NAMALWA (cell line): Measurements from ENCODE around the gene IKZF1.

Source experiments
- DNase-seq: peaks from one replicate; pipeline ENCODE4 v3.0.0-alpha.2; 2015; ENCODE audit warnings: low spot score

The IKZF1 gene

DNA sequence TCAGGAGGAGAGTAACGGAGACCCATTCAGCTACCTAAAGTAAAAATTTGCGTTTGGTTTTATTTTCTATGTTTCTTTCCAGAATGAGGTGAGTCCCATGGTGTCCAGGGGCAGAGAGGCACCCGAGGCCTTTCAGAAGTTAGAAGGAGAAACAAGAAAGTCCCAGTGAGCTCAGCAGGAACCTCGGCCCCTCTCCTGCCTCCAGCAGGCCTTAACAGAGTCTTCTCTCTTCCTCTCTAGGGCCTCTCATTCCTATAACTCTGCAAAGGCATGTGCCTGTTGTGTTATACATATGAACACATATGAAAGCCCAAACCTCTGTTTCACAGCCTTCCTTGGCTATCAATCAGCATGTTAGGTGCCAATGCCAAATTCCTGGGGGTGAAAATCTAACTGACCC, 20.8 kb upstream of the IKZF1 start:
- no peak for DNase-seq

DNA sequence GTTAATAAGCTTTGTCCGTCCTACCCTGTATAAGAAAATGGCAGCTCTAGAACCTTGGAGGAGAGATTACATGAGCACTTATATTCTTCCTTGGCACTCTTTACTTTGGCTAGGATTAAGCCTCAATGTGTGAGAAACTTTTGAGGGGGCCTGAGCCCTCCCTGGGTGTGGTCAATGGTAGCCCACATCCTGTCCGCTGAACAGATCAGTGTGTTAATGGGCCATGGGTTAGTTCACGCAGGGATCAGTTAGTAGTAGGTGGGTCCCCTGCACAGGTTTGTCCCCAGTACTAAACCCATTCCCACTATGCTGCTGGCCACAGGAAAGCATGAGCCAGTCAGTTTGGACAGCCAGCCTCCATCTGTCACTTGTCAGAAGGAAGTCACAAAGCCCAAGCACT, 20.2 kb upstream of the IKZF1 start:
- no peak for DNase-seq

DNA sequence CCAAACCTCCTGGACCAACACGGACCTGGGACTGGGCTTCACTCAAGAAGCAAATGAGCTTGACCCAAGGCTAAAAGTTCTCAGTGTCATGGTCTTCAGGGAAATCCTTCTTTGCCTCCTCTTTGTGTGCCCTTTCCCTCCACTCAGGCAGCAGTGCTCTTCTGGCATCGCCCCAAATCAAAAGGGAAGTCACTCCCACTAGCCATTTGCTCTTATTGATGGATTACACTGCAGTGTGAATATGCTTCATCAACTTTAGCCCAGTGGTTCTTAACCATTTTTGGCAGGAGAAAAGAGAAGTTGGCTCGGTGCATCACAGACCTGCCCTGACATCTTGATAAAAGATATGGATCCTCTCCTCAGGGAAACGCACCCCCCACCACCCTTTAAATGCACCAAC, 19.2 kb upstream of the IKZF1 start:
- no peak for DNase-seq

DNA sequence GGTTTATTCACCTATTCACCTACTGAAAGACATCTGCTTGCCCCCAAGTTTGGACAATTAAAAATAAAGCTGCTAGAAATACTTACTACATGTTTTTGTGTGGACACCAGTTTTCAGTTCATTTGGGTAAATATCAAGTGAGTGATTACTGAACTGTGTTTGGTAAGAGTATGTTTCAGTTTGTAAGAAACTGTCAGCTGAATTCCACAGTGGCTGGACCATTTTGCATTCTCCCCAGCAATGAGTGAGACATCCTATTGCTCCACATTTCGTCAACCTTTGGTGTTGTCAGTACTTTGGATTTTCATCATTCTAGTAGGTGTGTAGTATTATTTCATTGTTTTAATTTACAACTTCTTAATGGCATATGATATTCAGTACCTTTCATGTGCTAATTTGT, 17.4 kb upstream of the IKZF1 start:
- DNase-seq = no peak

DNA sequence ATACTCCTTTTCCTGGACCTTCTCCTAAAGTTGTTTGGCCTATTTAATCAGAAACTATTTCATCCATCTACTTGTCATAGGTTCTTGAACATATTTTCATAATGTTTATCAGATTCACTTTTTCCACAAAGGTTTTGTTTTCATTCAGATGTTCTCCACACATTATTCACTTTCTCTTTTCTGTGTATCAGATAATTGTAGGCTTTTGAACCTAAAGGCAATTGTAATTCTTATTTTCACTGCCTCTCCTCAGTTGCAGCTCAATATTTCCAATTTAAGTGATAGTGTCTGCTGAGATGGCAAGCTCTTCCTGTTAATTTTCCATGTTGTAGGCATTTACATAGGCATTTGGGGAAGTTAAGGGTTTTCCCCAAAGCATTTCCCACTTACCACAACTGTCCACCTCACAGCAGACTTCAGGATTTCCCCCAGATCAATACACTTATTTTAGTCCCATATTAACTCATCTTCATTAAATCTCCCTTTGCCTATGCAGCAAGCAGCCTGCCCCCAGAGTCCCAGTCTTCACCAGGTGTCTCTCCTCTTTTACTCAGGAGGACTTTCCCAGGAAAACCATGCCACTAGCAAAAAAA, 12.3 kb upstream of the IKZF1 start:
- no peak for DNase-seq

DNA sequence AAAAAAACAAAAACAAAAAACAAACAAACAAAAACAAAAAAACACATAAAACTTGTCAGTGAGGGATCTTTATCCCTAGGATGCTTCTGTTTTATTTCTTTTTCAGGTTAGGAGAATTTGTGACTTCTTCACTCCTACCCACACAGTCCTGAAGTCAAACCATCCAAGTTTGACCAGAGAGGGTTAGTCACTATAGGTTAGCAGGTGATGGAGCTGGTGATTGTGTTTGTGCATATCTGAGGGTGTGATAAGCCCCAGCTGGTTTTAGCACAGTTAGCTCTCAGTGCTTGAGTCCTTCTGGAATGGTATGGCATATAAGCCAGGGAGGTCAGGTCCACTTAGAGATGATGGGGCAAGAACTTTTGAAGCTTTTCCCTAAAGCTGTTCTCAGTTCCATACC, 11.8 kb upstream of the IKZF1 start:
- DNase-seq = no peak

DNA sequence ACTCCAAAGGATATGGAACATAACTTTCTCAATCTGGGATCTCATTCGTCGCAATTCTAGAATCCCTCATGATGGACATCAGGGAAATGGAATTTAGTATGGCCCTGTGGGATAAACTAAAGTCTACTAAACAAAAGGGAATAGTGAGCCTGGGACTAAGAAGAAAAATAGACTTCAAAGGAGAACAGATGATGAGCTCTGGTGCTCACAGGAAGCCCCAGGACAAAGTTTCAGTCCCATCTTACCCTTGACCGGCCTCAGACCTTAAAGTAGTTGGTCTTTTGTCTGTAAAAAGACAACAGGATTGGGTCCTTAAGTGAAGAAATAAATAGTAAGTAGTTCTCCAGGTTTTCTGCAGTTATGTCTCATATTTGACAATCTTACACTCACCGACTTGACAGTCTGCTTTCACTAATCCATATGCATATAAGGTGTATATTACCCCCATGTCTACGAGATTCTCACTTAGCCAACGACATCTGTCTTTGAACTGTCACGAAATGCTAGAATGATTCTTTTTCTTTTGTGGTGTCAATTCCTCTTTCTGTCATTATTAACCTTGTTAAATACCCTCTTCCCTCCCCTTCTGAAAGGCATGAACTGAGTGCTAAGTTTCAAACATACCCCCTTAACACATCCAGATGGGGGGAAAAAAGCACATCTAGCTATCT, 10.9 kb upstream of the IKZF1 start:
- DNase-seq = no peak

DNA sequence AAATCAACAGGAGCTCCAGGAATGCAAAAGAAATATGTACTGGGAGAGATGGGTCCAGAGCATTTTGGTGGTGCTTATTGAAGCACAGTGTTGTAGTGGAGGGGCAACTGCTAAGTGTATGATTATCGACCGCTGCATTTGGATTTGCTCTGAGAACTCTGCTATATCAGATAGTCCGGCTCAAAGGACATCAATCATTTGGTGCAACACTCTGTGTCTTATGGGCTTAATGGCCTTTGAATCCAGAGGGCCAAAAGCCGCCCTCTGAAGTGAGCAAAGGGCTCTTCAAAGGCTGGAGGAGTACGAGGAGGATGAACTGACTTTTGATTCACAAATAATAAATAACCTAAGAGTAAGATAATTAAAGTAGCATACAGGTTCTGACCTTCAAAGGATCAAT, 9.4 kb upstream of the IKZF1 start:
- DNase-seq = no peak

DNA sequence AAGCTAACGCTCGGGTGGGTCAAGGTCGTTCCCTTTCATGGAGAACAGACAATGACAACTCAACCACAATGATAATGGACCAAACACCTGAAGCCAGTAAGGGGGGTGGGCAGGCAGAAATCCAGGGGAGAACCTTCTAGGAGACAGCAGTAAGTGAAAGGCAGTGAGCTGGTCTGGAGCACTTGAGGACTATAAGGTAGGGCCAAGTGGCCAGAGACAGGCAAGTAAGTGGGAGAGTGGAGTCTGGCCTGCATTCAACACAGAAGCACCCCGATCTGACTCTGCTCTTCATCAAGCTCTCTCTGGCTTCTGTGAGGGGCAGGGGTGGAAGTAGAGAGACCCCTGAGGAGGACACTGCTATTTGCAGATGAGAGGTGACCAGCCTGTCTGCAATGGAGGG, 7.7 kb upstream of the IKZF1 start:
- no peak for DNase-seq

DNA sequence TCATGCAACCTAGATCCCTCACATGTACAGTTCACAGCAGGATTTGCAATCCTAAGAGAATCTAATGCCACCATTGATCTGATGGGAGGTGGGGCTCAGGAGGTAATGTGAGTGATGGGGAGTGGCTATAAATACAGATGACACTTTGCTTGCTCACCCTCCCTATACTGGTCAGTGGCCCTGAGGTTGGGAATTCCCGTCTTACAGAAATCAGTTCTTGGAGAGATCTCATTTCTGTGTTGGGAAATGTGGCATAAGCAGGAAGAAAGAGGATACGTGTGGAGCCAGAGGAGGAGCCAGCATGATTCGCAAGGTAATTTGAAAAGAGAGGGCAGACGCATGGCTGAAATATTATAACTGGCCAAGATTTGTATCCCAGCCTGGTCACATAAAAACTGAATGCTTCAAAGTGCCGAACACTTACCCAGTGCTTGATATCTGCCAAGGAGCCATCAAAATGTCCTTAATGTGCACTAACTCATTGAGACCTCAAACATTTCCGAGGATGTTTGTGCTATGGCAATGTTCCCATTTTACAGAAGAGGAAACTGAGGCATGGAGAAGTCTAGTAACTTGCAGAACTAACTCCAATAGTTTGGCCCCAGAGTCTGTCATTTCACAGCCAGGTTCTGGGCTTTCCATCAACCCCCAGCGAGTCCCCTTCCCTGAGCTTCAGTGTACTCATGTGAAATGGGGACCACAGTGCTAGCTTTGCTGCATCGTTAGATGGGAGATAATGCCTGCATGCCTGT, 5.5 kb upstream of the IKZF1 start:
- no peak for DNase-seq

DNA sequence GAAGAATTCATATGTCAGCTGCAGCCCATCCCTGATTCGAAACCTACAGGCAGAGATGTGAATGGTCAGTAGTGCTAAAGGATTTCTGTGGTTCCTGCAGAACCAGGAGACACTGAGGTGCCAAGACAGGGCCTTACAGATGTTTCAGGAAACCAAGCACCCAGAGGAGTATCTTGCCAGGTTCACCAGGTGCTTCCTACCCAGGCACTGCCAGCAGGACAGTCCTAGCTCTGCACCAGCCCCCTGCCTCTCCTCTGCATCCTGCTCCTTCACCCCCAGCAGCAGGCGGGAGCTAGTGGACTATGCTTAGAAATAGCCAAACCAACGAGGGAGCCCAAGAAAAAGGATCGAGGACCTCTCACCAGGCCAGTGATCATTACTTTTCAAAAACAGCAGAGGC, 4.2 kb upstream of the IKZF1 start:
- DNase-seq = no peak

DNA sequence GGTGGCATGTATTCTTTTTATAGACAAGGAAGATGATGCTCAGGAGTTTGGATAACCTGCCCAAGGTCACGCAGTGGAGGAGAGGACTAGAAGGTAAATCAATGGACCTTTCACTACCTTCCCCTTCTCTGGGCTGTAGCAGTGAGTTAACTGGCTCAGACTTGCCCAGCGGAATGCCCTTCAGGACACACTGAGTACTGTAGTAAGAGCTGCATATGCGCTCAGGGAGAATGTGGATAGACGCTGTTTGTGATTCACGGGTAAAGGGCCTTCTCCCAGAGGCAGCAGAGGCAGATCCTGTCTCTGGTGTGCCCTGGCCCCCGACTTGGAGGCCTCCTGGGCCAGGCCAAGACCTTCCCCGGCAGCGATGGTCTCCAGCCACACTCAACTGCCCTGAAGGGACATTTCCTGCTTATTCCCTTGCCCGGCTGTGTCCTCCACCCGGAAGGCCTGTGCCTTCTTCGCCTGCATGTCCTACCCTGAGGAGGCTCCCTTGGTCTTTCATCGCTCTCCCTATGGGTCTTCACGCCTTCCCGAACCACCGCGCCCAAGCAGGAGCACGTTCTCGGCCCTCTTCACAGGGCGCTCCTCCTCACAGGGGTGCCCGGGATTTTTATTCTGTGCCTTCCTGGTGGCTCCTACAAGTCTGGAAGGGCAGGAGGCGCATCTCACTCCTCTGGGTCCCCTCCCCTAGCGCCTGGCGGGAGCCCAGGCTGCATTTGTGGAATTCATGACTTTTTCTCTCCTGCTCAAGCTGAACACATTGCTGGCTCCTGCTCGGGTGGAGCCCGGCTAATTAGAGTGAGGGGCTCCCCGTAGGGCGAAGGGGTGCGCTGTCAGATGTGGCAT, 1.8 kb upstream of the IKZF1 start:
- DNase-seq = peak; percentile 43

DNA sequence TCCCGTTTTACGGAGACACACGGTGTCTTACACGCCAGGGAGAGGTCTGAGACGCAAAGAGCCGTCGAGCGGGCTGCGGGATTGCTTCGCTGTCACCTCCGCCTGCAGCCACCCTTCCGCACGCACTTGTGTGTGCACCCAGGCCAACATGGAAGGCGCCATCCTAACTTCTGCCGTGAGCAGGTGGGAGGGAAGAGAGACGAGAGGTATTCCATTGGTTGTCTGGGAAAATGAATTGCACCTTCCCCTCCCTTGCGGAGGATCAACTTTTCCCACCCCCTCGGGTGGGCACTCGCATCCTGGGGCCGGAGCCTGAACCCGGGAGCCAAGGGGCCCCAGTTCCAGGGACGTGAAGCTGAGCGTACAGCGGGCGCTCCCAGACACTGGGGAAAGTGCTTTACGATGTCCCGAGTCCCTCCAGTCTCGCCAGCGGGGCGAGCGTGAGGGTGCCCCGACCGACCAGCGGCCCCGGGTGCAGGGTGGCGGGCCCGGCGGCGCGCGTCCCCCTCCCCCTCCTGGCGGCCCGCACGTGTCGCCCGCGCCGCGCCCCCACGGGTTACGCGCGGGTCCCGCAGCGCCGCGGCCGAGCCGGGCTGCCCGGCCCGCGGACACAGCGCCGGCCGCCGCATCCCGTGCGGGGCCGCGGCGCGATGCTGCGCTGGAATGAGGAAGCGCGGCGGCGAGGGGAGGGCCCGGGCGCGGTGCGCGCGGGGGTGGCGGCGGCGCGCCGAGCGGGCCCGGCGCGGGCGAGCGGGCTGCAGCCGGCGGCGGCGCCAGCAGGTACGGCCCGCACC, 984 bp upstream of the IKZF1 start:
- DNase-seq = no peak

DNA sequence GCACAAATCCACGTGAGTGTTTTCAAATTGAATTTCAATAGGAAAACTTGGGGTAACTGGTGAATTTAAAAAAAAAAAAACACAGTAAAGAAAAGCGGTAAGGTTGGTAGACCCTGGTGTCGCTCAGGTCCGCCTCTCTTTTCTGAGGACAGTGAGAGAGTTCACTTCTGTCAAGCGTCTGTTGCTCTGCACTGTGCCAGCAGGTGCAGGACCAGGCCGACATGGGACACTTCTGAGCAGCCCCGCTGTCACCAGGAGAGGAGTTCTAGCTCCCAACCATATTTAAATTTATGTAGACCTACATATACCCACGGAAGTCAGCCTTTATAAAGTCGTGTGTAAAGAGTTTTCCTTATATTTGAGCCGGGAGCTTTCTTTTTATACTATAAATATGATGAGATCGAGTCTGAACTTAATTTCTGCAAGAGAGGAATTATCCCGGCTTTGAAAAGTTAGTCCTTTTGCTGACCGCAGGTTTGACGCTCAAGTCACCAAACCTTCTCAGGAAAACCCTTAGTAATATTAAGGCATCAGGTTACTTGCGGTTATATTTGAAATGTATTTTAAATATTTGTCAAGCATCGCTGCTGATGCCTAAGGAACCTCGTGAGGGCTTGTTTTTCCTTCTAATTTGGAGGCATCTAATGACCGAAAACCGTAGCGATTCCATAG, 531 bp downstream of the IKZF1 start:
- peak; percentile 93 for DNase-seq

DNA sequence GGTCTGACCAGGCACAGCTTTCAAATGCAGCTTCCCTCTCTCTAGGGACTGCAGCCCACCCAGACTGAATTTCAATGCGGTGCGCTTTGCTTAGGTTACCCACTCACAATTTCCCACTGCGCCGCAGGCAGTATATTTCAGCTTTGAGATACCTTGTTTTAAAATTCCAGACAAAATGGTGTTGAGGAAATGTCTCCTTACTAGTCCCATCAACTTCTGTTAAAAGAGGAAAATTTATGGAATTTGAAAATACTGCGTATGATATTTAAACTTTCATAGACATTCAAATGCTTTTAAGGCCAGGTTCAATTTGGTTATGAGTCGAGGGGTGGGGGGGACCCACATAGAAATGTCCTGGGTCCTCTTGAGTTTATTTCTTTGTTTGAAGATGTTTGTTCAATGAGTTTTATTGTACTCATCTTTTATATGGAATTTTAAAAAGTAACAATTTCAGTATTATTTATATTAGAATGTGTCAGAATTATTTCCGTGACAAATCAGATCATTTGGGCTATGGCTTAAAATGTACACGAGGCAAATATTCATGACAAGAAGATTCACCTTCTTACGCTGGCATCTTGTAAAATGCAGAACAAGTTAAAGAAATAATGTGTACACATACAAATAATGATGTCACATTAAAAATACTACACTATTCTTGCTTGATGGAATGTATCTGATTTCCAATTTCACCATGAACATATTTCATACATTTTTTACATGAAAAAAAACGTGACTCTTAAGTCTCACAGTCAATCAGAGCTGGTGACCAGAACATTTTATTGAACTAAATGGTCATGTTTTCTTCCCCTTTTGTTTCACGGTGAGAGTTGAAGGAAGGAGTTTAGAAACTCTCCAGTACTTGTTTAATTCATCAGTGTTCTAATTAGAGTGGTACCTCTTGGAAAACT, 1.3 kb downstream of the IKZF1 start:
- DNase-seq = peak; percentile 57

DNA sequence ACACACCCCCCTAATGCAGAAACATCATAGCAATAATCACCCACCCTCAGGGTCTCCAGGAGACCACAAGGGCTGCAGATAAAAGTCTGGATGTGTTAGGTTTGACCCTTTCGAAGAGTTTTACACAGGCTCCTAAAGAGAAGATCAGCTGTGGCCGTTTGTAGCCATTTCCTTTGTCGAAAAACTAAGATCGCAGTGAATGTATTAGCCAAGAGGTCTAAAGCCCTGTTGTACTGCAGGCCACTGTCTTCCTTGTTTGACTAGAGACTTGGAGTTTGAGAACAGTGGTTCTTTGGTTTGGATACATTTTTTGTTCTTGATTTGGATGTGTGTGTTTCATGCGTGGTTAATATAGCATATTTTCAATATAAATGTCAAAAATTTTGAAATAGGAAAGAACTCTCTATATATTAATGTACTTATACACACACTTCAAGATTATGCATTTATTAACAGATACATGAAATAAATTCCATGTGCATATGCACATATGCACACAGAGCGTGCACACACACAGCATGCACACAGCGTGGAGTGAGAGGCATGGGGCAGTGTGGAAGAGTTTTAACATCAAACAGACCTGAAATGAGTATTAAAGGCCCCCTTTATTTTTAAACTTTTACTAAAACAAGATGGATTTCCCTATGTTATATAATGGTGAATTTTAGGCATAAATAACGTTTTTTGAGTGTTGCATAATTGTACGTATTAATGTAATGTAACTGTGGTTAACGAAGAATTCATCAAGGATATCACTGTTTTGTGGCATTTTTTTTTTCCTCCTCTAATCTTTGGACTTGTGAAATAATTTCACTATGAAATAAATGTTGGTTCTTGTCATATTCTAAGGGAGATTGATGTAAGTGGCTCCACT, 2.2 kb downstream of the IKZF1 start:
- peak; percentile 75 for DNase-seq

DNA sequence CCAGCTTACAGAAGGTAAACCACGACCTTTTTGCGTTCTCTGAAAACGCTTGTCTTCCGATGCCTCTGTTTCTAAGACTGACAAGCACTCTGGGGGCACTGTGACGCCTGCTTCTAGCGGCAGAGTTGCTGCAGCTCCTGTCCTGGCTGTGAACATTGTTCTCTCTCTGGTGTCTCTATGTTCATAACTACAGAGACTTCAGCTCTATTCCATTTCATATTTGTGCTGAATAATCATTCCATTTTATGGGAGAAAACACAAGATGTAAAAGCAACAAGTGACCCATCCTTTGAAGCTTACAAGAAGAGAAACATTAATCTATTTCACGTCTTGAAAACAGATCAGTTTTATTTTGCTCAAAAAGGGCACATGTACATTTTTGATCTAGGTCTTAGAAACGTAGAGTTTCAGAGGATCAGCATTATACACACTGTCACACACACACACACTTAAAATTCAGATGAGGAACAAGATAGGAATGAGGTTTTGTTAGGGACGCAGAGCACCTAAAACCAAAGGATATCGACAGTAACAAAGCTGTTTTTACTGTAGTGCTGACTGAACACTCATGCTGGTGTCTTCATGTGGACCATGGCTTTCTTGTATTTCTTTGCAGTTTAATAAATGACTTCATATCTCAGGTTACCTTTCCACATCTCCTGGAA, 3.0 kb downstream of the IKZF1 start:
- DNase-seq = peak; percentile 92

DNA sequence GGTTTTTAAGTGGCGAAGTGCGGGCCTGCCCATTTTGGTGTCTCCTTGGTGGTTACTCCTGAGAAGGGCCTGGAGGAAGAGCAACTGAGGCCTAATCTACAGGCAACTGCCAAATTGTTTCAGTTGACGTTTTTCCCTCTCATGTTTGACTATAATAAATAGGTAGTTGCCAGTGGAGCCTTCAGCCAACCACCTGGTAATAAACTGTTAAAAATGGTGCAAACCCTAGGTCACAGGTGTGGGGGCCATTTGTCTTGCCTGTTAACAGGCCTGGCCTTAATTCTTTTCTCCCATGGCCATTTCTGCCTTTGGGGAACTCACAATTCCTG, 3.7 kb downstream of the IKZF1 start:
- DNase-seq = peak; percentile 67
